Anterior cingulate cortex (tissue), 58 donors: ENCODE data around the gene TRAF1.
A peak's percentile ranks its signal among the peaks of the same experiment; 100 is the strongest.

Source experiments
- DNase-seq, 58 donors: peaks; one replicate each; lab custom pipeline; 2025; lab: John Stamatoyannopoulos, UW

TRAF1 gene

GRCh38 chr9:120875643-120875953 lies 51.0 kb downstream of the TRAF1 start:
- no peak for DNase-seq

DNA sequence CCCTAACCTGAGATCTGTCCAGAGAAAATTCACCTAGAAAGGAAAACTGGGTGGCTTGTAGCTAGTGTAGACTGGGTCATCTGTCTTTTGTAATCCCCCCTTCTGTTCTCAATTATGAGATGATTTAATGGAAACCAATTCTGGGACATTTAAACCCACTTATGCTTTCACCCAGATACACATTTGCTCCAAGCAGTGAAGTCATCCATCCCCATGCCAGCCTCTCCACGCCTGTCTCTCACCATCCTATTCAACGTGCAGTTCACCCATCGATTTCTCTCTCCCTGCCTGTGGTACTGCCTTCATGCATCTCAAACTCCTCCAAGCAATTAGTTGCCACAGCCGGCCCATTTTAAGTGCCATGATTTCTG lies 51.4 kb downstream of the TRAF1 start:
- DNase-seq: no peak

GRCh38 chr9:120874226-120875194 lies 52.1 kb downstream of the TRAF1 start:
- DNase-seq: no peak

- DNase-seq: no peak
Measured at GRCh38 chr9:120873512-120873911, 53.1 kb downstream of the TRAF1 start.

GRCh38 chr9:120872791-120873502 lies 53.6 kb downstream of the TRAF1 start:
- no peak for DNase-seq

DNA sequence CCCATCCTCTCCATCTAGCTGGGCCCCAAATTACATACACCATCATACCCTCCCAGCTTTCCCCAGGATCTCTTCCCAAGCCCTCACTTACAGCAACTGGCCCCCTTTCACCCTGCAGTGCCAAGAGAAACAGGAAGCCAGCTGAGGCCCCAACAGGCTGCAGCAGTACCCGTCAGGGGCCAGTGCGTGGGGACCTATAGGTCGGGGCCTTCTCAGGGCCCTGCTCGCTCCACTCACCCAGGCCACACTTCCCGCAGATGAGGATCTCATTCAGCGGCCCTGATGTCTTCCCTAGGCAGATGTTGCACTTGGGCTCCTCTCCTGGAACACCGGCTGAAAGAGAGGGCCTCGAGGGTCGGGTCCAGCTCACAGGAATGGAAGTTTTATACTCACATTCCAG lies 56.4 kb downstream of the TRAF1 start:
- no peak for DNase-seq

- DNase-seq: peak in 1 of 58 donors; percentile 10
Measured at GRCh38 chr9:120869726-120870125, 56.9 kb downstream of the TRAF1 start.

DNA sequence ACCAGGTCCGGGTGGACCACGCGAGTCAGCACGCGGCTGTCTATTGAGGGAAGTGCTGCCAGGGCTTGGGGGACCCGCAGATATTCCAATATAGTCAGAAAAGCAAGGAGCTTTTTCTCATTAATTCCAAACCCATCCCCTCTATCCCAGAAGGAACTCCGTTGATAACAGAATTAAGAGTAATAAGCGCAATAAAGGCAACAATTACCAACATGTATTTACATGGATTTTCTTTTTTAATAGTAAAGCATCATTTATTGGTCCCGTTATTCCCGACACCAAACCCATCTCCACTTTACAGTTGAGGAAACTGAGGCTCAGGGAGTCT lies 57.3 kb downstream of the TRAF1 start:
- no peak for DNase-seq

DNA sequence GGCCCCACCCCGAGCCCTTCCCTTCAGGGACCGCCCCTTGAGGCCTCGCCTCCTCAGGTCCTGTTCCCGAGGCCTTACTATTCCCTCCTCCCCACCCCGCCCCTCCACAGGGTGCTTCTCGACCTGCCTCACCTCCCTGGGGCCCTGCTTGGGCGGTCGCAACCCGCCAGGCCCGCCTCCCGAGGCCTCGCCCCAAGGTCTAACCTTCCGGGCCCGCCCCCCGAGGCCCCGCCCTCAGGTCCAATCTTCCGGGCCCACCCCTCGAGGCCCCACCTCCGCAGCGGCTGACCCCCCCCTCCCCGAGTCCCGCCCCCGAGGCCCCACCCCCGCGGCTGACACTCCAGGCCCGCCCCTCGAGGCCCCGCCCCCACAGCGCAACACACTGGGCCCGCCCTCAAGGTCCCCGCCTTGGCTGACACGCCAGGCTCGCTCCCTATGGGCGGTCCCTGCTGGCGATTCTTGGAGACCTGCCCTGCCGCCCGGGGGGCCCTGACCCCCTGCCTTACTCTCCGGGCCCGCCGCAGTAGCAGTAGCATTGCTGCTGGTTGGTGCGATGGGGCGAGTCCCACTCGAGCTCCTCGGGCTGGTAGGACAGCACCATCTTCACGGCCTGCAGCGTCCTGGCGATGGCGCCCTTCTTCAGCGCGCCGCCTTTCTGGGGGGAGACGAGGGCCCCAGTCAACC lies 57.8 kb downstream of the TRAF1 start:
- DNase-seq: peak in 56 of 58 donors; percentile 22 to 94 (median 86)

DNA sequence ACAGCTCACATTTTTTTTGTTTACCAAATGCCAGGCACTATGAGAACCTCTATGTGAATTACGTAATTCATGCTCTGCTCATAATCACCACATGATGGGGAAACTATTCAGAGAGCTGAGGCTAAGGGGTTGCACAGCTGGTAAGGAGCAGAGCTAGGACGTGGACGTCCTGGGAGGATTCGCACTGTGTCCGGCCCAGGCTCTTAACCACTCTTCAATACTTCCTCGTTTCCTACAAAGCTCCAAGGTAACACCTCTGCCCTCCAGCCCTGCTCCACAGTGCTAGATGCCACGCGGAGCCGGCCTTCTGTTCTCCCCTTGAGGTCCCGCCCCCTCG lies 58.3 kb downstream of the TRAF1 start:
- no peak for DNase-seq

DNA sequence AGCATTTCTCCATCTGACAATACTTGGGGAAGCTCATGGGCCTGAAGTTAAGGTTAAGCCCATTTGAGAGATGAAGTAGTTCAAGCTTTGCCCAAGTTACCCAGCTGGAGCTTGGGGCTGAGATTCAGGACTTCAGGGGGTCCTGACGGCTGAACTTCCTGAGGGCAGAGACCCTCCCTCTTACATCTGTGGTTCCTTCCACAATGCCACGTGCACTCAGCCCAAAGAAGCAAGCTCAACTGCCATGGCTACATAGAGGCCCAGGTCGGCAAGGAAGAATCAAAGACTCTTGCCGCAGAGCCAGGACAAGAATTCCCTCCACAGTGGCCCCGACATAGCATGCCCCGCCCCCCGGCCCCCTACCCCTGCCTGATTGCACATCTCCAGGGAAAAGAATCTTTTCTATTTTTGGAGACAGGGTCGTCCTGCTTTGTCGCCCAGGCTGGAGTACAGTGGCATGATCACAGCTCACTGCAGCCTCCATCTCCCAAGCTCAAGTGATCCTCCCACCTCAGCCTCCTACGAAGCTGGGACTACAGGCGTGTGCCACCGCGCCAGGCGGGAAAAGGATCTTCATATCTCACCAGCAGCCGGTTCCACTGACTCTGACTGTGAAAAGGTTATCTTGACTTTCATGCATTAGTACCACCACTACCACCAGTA lies 58.8 kb downstream of the TRAF1 start:
- no peak for DNase-seq

DNA sequence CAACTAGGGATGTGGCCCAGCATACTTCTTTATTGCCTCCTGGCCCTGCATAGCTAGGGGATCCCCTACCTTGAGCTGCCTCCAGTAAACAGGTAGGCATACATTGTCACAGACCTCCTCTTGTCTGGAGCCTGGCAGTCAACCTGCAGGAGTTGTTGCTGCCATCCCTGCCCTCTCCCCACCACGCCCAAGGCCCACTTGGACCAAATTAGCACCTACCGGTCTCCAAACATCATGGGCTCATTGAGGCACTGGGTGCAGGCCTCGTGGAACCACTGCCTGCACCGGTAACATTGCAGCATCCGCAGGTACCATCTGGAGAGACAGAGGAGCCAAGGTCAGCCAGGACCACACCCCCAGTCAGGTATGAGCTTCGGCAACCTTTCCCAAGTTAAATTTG lies 59.9 kb downstream of the TRAF1 start:
- DNase-seq: no peak

- DNase-seq: no peak
Measured at GRCh38 chr9:120865809-120866208, 60.8 kb downstream of the TRAF1 start.

DNA sequence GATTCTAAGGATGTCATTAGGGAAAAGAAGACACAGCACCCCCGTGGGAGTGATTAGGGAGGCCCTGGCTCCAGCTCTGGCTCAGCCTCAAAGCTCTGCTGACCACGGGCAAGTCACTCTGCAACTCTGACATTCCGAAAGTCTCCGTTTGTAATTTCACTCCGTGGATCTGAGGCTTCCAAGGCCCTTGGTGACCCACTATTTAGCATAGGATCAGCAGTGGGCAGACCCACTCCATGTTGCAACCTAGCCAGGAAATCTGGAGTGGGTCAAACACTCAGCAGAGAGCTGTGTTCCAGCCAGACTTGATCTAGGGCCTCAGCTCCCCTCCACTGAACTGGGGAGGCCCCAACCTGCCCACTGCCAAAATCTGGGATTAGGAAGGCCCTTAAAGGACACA lies 61.4 kb downstream of the TRAF1 start:
- DNase-seq: no peak

- DNase-seq: no peak
Measured at GRCh38 chr9:120864719-120865118, 61.9 kb downstream of the TRAF1 start.

- no peak for DNase-seq
Measured at GRCh38 chr9:120863833-120864232, 62.8 kb downstream of the TRAF1 start.

DNA sequence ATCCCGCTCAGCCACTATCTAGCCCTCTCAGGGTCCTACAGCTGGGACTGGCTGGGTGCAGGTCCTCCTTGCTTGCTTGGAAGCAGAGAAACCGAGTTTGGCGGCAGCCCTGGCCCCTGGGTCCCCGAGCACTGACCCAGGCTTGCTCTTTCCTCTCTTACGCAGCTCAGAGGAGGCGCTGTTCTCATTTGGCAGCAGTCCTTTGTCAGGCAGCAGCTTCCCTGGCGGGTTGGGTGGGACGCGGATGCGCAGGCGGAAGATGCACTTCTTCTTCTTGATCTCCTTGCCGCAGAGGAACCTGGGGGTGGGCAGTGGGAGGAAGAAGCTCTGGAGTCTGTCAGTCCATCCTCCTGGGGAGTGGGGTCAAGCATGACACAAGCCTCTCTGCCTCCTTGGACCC lies 64.1 kb downstream of the TRAF1 start:
- no peak for DNase-seq

GRCh38 chr9:120861935-120862334 lies 64.7 kb downstream of the TRAF1 start:
- DNase-seq: no peak

DNA sequence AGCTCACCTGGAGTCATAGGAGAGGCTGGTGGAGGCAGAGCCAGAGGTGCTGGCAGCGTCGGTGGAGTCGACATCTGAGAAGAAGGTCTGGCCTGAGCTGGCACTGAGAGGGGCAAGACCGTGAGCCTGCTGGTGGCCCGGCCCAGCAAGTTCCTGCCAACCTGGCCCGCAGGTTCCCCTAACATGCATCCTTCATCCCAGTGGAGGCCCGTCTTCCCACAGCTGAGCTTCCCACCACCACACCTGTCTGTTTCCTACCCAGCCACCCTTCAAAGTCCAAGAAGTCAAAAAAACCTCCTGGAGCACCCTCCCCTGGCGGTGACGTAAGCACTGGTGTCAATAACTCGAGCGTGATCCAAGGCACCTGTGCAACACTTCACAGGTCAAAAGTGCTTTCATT lies 66.5 kb downstream of the TRAF1 start:
- no peak for DNase-seq

- DNase-seq: no peak
Measured at GRCh38 chr9:120859361-120859760, 67.2 kb downstream of the TRAF1 start.

DNA sequence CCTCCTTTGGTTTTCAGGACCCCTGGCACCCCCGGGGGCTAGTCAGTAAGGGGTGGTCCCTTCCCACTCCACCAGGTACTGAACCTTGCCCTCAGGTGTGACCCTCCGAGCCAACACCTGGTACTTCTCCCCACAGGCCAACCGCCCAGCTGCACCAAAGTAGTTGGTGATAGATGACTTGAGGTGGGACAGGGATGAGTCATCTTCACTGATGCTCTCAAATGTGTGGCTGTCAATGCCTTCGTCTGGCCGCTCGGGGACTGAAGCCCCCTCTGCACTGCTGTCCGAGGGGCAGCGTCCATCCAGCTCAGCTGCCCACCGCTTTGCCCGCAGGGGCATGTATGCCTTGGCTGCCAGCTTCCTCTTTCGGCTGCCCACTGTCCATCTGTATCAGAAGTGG lies 68.7 kb downstream of the TRAF1 start:
- DNase-seq: no peak
